HG03095 (cell line): ENCODE results near the gene IL24.

Source experiments
- ATAC-seq: cut with Tn5 transposase; IDR thresholded peaks from one replicate; pipeline ENCODE4 v1.9.1; 2021; ENCODE audit warnings: moderate library complexity; ENCODE audit not compliant: unreplicated experiment

The IL24 gene

GRCh38 chr1:206903687-206904086 lies 6.4 kb downstream of the IL24 start:
- no peak for ATAC-seq

DNA sequence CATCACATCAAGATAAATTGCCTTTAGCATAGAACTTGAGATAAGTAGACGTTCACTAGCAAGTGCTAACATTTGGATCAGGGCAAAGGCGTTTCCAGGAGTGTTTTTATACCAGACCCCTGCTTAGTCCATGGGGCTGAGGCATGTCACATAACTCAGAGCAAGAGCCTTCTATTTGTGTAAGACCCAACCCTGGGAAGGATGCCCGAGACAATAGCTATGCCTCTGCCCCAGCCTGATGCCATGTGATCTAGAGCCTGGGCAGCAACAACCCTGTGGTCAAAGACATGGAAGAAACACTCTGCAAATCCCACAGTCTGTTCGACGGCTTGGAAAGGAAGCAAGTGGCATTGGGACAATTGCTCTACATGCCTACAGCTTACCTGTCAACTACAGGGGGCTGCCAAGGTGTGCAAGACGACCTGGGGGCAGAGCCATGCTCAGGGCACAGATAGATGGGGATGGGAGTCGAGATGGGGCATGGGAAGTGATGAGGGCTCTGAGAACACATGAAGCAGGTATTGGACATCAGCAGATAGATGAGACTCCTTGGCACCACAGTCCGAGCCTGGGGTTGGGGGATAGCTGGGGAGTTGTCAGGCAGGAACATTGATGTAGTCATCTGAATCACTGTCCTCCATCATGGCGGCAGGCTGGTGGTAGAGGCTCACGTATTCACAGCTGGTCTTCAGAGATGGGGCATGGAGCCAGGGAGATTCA lies 7.3 kb downstream of the IL24 start:
- ATAC-seq, result no peak

DNA sequence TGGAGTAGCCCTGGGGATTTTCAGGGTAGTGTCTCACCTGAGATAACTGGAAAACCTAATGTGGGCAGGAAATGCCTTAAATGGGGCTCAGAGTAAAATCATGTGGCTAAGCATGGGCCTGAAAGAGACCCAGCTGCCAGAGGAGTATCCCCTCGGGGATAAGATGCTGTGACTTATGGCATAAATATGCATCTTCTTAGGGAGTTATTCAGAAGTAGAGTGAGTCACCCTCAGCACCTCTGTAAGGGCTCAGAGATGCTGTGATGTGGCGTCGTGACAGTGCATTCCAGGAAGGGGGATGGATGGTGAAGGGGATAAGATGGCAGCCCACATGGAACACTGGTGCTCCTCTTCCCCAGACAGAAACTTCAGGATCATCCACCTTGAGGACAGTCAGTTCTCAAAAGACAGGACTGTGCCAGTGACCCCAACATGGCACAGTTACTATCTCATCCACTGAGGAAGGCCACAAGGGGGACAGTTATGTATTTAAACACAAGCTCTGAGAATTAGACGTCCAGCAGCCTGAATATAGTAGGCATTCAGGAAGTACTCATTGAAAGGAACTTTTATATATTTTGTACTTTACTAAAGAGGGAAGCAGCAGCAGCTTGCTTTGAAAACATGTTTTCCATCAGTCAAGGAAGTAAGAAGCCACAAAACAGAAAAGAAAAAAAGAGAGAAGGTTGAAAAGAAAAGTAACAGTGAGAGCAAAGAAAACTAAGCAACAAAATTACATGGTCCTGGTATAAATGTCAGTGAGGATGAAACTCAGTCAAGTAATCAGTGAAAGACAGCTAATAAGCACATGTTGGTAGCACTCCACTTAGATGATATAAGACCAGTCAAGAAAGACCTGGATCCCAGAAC lies 8.3 kb downstream of the IL24 start:
- peak; percentile 56 for ATAC-seq

- no peak for ATAC-seq
Observed at GRCh38 chr1:206907304-206907991, 10.2 kb downstream of the IL24 start.

DNA sequence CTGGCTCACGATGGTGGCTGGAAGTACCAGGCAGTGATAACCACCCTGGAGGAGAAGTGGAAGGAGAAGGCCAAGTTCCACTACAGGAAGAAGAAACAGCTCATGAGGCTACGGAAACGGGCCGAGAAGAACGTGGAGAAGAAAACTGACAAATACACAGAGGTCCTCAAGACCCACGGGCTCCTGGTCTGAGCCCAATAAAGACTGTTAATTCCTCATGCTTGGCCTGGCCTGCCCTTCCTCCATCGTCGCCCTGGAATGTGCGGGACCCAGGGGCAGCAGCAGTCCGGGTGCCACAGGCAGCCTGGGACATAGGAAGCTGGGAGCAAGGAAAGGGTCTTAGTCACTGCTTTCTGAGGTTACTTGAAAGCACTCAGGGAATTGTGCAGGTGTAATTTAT lies 10.8 kb downstream of the IL24 start:
- ATAC-seq, result no peak

DNA sequence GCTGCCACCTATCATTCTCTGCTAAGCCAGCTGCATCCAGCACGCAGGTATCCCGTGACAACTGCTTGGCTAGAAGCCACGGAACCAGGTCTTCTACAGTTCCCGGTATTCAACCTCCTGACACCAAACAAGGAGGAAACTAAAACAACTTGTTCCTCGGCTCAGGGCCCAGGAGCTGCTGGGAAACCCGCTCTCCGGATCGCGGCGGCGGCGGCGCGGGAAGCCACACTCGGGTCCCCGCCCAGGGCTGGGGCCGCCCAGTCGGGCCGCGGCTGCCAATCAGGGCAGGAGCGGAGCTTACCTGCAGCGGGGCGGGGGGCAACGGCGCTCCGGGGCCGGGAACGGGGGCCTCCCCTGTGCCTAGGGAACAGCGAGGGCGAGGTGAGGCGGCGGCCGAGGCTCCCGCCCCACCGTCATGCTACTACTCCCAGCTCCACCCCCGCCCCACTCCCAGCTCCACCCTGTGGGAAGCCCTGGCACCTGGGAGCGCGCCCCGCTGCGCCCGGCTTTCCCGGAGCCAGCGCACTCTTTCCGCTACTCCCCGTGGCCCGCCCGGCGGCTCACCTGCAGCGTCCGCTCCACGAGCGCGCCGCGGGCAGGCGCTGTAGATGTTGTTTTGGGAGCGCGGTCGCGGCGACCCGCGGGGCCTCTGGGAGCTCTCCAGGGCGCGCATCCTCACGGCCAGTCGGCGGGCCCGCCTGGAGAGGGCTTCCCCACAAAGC lies 12.1 kb downstream of the IL24 start:
- ATAC-seq, result no peak

DNA sequence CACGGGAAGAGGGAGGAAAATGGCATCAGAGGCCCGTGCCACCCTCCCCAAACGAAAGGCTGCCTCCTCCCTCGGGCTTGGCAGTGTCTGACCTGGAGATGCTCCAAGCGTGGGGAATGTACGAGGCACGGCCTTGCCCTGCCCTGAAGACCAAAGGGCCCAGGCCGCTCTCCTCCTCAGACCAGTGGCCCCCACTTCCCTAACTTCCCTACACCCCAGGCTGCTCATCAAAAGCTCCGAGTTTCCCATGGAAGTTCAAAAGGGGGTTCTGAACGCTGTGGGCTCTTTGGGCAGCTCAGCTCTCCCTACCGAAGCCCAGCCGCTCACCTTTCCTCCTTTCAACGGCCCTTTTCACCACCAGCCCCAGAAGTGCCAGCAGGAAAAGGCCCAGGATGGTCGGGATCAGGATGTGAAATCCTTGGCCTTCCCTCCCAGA lies 12.7 kb downstream of the IL24 start:
- no peak for ATAC-seq

DNA sequence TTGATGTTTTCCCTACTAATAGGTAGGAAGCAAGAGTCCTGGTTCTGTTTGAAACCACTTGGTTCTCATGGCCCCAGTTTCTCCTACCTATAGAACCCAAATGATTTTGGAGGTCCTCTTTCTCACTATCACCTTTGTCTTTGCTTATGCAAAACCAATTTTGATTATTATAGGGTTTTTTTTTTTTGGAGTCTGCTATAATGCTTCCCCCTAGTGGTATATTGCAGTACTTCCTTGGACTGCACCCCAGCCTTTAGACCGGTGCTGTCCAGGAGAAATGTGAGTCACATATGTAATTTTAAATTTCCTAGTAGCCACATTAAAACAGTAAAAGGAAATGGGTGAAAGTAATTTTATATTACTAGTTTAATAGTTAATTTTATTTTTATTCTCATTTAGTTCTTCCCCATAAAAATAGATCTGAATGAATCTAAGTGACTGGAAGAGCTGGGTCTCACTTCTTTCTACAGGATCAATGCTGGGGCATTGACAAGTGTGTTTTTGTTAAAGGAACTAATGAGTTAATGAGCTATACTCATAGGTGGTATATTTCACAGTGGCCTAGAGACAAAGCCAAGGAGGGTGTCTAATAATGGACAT lies 13.9 kb downstream of the IL24 start:
- no peak for ATAC-seq

DNA sequence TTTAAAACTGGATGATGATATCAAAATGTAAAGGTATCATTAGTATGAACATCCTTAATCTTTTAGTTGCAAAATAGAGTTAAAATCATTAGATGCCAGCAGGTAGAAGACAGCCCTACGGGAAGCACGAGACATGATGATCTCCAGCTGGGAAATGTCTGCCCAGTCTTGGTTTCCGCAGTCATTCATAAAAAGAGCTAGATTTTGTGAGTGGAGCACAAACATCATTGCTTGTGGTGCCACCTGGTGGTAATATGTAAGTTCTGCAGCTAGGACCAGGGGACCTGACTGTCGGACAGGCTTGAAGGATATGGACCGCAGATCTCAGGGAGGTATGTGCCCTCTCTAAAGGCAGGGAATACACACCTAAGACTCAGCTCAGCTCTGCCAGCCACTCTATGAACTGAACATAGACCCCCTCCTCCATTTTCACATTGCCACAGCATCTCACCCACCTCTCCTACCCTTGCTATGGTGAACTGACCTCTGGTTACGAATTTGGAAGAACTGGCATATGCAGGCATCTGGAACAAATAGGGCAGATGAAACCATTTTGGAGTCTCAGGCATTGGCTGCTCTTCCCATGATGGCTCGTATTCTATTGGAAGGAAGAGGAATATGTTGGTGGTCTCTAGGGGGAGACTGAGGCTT lies 15.3 kb downstream of the IL24 start:
- ATAC-seq, result no peak

DNA sequence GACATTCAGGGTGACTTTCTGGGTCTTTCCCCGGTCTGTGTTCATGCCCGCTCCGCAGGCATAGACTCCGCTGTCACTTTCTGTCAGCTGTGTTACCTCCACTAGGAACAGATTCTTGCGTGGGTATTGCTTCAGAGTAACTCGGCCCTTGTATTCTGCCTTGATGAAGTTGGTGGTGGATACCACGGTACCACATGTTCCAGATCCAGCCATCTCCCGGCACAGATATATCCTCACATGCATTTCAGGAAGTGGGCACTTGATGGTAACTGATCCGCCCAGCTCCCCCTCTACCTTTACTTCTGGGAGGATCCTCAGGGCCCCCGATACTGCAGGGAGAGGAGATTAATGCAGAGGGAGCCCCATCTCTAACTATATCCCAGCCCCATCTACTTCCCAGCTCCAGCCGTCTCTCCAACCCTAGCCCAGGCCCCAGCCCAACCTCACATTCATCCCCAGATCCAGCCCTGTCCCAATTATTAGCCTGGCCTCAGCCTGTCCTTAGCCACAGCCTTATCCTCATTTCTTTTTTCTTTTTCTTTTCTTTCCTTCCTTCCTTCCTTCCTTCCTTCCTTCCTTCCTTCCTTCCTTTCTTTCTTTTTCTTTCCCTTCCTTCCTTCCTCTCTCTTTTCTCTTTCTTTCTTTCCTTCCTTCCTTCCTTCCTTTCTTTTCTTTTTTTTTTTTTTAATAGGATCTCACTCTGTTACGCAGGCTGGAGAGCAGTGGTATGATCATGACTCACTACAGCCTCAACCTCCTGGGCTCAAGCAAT lies 16.7 kb downstream of the IL24 start:
- ATAC-seq, result no peak

- no peak for ATAC-seq
Observed at GRCh38 chr1:206915030-206915735, 17.9 kb downstream of the IL24 start.

- ATAC-seq, result no peak
Observed at GRCh38 chr1:206916000-206916709, 18.9 kb downstream of the IL24 start.

- no peak for ATAC-seq
Observed at GRCh38 chr1:206918076-206918475, 20.8 kb downstream of the IL24 start.

DNA sequence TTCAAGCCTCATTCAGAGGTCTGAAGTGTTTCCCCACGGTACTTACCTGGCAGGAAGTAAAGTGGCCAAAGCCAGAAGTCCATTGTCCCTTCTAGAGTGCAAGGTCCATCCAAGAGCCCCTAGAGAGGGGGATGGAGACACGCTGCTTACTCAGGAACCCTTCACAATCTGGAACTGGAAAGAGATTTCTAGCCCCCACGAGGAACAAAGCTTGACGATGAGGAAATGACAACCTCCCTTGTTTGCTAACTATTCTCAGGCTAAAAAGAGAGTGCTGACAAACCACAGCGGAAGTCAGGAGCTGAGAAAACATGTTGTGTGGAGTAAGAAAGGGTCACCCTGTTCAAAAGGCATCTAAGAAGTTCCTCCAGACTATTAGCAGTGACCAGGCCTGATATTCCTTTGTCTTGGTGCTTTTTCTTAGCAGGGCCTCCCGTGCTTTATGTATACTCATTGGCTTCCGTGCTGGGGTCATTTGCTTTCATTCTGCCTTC lies 24.6 kb downstream of the IL24 start, which contains the start of gene FCMR:
Gene FCMR (minus strand): TSS at position 170 of the 494 bp plus-strand sequence. CDS start 87 bp downstream, at position 83.
- peak; percentile 29 for ATAC-seq

DNA sequence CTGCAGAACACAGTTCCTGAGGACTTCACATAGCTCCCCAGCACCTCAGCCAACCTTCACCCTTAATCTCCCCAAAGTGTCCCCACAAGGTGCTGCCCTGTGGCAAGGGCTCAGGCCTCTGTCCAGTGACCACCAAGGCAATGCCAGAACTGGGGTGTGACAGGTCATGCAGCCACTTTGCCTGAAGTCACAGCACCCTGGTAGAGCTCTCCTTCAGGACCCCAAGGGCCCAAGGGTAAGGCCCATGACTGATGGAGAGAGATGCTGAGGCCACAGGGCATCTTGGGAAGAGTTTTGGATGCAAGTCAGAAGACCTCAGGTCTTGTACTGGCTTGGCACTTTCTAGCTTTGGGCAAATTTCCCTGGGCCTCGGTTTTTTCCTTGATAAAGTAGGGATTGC lies 25.3 kb downstream of the IL24 start:
- no peak for ATAC-seq

DNA sequence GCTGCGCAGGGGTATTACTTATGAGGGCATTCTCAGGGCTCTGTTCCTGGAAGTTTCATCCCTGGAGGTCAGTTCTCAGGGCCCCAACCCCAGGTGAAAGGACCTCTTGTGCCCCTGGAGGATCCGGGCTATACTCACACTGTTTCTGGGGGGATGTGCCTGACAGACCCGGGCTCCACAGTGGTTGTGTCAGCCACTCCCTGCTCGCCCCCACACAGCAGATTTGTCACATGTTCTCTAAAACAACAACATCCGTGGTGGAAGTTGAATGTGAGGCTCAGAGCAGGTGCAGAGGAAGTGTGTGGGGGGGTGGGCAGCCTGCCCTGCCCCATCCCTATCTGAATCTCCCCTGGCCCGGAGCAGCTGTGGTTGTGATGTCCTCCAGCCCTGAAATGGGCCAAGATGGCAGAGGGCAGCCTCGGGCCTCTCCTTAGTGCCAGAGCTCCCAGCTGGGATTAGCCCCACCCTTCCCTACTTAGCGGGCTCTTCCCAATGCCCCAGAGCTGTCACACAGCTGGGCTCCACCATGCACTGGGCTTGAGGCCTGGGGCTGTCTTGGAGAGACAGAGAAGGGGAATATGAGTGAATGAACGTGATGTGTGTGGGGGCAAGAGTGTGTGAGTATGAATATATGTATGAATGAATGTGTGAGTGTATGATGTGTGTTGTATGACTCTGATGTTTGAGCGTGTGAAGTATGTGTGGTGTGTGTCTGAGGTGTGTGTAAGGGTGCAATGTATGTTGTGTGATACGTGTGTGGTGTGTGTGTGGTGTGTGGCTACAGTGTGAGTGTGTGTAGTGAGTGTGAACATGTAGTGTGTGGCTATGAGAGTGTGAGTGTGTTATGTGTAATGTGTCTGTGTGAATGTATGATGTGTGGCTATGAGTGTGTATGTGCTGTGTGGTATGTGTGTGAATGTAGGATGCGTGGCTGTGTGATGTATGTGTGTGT lies 26.0 kb downstream of the IL24 start:
- ATAC-seq, result peak; percentile 49
